Bronchial epithelial cell (primary cell): ENCODE results near the gene EDEM3. TPM values are rescaled to one million over a fixed set of nuclear protein-coding genes. Genes with fewer than 3 reads are reported as not detected.

Source experiments
- DNase-seq: peaks from one replicate; pipeline ENCODE4 v3.0.0-alpha.2; 2010; ENCODE audit warnings: low read depth
- FAIRE-seq: peaks from 2 replicates; lab custom pipeline; 2011; peaks lifted over from hg19 to GRCh38; lab: Jason Lieb, UNC
- H3K27me3 ChIP-seq: 2 replicates; pipeline ENCODE4 v1.5.1; 2011; ENCODE audit warnings: low read length; ENCODE audit not compliant: control insufficient read depth, insufficient read depth
- H3K36me3 ChIP-seq: 2 replicates; pipeline ENCODE4 v1.5.1; 2011; ENCODE audit warnings: low read length; ENCODE audit not compliant: control insufficient read depth, insufficient read depth
- H3K4me3 ChIP-seq: 2 replicates; pipeline ENCODE4 v1.5.1; 2011; ENCODE audit warnings: mild to moderate bottlenecking, low read depth, low read length, control low read depth
- total RNA-seq: library from RNA; depleted of rRNA; stranded (reverse); fragments of >200 nt; gene quantifications from 2 replicates; pipeline ENCODE4 v1.2.1, GENCODE V29; 2014
- TF ChIP-seq, protein P1 (sequence below): IDR thresholded peaks from 2 replicates; pipeline ENCODE4 v1.5.1; 2011; ENCODE audit warnings: mild to moderate bottlenecking, moderate library complexity, low read length, control low read depth, inconsistent platforms; ENCODE audit not compliant: insufficient read depth, severe bottlenecking

The EDEM3 gene
- total RNA-seq, 1 donor from 2014 or later: 32.1 TPM

DNA sequence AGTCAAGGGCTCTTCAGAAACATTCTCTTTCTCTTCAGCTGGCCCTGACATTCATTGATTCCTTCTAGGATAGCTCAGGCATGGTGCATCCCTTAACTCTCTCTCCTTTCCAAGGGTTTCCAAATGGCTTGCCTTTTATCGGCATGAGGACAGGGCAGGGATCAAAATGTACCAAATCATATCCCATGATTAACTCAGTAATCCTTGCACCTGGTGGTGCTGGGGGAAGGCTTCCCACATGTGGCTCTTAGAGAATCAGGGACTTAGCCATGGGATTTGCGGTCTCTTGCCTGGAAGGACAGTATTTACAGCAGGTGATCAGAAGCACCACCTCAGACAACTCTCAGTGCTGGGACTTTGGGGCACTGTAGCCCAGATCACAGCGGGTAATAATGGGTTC, 46.2 kb upstream of the EDEM3 start:
- Histone ChIP-seq H3K27me3 (no peaks in the 10 kb centered on the region), H3K36me3 (no peaks in the 10 kb centered on the region), H3K4me3 (no peak overlapping the region)
- TF ChIP-seq, protein P1, sequence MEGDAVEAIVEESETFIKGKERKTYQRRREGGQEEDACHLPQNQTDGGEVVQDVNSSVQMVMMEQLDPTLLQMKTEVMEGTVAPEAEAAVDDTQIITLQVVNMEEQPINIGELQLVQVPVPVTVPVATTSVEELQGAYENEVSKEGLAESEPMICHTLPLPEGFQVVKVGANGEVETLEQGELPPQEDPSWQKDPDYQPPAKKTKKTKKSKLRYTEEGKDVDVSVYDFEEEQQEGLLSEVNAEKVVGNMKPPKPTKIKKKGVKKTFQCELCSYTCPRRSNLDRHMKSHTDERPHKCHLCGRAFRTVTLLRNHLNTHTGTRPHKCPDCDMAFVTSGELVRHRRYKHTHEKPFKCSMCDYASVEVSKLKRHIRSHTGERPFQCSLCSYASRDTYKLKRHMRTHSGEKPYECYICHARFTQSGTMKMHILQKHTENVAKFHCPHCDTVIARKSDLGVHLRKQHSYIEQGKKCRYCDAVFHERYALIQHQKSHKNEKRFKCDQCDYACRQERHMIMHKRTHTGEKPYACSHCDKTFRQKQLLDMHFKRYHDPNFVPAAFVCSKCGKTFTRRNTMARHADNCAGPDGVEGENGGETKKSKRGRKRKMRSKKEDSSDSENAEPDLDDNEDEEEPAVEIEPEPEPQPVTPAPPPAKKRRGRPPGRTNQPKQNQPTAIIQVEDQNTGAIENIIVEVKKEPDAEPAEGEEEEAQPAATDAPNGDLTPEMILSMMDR: no peak
- no peak for DNase-seq
- no peak for FAIRE-seq

DNA sequence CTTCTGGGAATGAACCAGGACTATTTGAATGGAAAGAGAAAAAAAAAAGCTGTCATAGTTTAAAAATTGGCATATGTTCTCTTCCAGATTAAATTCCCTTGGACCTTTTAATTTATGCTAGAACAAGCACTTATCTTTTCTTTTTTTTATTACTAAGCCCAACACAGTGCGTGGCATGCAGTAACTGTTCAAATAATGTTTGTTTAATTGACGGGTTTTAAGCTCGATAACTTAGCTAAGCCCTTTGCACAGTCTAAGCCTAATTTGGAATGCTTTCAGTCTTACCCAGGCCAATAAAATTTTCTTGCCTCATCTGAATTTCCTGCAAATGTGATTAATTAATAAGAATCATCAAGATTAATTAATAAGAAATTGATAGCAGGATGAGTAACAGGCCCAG, 39.3 kb upstream of the EDEM3 start:
- no peaks in the 10 kb centered on the region for H3K36me3 ChIP-seq
- H3K27me3 ChIP-seq: no peaks in the 10 kb centered on the region
- DNase-seq (no peak), FAIRE-seq (no peak)
- TF ChIP-seq, protein P1: no peak
- H3K4me3 ChIP-seq: no peak overlapping the region

DNA sequence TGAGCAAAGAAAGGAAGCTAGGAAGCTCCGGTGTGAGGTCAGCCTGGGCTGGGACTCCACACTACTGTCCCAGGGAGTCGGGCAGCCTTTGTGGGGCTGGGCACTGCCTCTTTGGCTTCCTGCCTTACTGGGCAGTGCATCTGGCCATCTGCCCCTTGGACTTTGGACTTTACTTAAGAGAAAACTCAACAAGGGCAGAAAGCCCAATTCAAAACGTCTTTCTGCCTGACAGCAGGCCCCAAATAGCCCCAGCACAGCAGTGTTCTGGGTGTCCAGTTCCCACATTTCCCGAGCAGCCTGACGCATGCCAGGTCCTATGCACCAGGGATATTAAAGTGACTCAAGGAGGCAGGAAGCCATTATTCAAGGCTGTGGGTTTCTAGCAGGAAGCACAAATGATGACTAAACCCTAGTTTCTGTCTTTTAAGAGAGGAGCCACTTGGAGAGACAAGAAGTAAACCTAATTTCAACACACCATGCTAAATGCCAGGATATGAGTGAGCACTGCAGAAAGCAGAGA, 37.9 kb upstream of the EDEM3 start:
- Histone ChIP-seq H3K27me3 (no peaks in the 10 kb centered on the region), H3K36me3 (no peaks in the 10 kb centered on the region), H3K4me3 (no peak overlapping the region)
- TF ChIP-seq, protein P1: no peak
- DNase-seq: peak; percentile 99
- FAIRE-seq: peak; percentile 73

DNA sequence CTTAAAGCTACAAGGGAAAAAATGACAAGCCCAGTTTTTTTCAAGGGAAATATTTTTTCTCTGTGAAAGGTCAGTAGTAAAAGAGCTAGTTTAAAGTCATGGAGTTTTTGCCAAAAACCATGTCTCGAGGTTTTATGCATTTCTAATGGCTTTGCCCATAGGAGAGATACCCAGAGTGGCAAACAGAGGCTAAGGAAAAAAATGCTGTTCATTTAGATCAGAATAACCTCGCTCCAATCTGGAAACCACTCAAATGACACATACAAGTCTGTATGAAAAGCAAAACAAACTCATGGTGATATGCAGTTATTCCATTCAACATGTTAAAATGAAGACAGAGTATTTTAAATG, 36.9 kb upstream of the EDEM3 start:
- DNase-seq (no peak), FAIRE-seq (no peak)
- TF ChIP-seq, protein P1: no peak
- Histone ChIP-seq H3K4me3 (no peak overlapping the region), H3K27me3 (no peaks in the 10 kb centered on the region), H3K36me3 (no peaks in the 10 kb centered on the region)

DNA sequence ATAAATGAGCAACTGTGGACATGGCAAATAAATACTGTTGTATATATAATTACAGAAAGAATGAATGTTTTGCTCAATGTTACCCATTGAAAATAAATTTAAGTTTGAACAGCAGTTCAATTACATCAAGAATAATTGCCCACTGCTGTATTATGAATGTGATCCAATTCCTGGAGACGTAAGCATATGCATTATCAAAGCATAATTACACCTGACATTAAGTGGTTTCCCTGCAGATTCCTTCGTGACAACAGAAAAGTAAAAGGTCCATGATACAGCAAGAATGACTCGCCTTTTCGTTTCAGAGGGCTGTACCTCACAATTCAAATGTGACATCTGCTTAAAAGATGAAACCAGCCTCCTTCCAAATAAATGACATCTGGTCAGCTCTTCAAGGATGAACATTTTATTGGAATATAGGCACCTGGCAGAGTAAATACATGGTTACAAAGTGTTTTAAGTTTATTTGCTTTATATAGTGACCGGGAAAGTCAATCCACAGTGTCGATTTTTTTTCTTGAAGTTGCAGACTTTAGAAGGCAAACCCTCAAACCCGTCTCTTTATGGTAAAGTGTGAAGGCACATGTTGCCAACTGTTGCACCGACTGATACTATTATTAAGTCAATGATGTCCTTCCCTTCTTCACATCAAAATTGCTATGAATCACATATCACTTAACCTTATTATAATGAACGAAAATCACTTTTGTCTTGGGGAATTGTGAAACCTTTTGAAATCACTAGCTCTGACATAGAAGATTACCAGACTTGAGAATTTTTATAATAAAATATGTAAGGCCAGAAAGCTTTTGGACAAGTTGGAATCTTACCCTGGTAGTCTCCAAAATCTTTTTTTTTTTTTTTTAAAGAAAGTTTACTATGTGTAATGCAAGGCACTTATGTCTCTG, 36.2 kb upstream of the EDEM3 start:
- no peak for FAIRE-seq
- Histone ChIP-seq H3K36me3 (no peaks in the 10 kb centered on the region), H3K4me3 (no peak overlapping the region), H3K27me3 (no peaks in the 10 kb centered on the region)
- no peak for DNase-seq
- TF ChIP-seq, protein P1: no peak
